ENCODE data around the gene MAN1C1.
A peak's percentile ranks its signal among the peaks of the same experiment; 100 is the strongest.

Gene MAN1C1

DNA sequence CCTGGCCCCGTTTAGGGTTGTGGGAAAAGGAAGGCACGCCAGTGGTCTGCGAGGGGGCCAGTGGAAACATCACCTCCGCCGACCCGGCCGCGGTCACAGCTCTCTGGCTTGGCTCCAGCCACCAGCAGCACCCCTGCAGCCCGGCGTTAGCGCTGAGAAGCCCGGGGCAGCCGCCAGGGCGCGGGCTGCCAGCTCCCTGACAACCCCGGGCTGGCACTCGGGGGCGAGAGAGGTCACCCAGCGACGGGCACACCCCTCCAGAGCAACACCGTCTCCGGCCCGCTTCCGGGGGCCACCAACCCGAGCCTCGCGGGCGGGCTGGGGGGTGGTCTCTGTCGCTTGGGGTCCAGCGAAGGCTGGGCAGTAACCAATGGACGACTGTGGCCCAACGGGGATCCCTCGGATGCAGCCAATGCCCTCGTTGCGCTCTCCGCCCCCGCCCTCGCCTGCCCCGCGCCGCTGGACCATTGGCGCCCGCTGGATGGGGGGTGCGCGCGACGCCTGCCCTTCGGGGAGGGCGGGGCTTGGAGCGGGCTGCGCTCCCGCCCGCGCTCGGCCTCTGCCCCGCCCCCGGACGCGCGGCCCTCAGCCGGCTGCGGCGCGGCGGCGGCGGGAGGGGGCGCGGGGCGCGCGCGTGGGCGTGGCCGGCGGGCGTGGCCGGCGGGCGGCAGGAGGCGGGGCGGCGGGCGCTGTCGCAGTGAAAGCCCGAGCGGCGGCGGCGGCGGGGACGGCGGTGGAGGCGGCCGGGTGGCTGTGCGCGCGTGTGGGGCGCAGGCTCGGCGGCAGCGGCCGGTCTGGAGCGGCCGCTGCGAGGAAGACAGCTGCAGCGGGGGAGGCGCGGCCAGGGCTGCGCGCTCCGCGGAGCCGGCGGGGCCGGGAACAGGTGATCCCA, at the start of gene MAN1C1:
Gene MAN1C1 (plus strand): TSS at position 697 of the 892 bp plus-strand sequence. CDS start 1,007 bp downstream, outside the sequence.
- peak within 1 kb of the TSS; percentile 65 for H3K4me3 ChIP-seq (ENCODE audit: low read depth, low read length)
- TF ChIP-seq, protein P1, sequence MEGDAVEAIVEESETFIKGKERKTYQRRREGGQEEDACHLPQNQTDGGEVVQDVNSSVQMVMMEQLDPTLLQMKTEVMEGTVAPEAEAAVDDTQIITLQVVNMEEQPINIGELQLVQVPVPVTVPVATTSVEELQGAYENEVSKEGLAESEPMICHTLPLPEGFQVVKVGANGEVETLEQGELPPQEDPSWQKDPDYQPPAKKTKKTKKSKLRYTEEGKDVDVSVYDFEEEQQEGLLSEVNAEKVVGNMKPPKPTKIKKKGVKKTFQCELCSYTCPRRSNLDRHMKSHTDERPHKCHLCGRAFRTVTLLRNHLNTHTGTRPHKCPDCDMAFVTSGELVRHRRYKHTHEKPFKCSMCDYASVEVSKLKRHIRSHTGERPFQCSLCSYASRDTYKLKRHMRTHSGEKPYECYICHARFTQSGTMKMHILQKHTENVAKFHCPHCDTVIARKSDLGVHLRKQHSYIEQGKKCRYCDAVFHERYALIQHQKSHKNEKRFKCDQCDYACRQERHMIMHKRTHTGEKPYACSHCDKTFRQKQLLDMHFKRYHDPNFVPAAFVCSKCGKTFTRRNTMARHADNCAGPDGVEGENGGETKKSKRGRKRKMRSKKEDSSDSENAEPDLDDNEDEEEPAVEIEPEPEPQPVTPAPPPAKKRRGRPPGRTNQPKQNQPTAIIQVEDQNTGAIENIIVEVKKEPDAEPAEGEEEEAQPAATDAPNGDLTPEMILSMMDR (IDR thresholded peaks at IDR 0.05; ENCODE audit: borderline replicate concordance, insufficient read depth, low read depth, low read length): peak; percentile 47

DNA sequence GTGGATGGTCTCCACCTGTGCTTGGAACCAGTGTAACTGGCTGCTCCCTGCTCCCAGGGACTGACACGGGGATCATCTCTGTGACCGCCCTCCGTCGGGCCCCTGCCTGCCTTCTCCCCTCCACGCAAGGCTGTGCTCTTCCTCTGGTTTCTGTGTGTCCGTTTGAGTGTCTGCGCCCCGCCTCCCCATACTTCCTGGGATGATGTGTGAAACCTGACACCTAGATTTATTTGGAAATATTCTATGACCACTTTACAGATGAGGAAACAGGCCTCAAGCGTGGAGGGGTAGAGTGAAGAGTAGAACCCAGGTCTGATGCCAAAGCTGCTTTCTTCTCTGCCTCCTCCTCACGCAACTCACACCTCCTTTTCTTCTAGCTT, 48.9 kb upstream of the MAN1C1 start:
- TF ChIP-seq, protein P1 (IDR thresholded peaks at IDR 0.05; ENCODE audit: borderline replicate concordance, insufficient read depth, low read depth, low read length): no peak
- H3K4me3 ChIP-seq (ENCODE audit: low read depth, low read length): no peak overlapping the region

DNA sequence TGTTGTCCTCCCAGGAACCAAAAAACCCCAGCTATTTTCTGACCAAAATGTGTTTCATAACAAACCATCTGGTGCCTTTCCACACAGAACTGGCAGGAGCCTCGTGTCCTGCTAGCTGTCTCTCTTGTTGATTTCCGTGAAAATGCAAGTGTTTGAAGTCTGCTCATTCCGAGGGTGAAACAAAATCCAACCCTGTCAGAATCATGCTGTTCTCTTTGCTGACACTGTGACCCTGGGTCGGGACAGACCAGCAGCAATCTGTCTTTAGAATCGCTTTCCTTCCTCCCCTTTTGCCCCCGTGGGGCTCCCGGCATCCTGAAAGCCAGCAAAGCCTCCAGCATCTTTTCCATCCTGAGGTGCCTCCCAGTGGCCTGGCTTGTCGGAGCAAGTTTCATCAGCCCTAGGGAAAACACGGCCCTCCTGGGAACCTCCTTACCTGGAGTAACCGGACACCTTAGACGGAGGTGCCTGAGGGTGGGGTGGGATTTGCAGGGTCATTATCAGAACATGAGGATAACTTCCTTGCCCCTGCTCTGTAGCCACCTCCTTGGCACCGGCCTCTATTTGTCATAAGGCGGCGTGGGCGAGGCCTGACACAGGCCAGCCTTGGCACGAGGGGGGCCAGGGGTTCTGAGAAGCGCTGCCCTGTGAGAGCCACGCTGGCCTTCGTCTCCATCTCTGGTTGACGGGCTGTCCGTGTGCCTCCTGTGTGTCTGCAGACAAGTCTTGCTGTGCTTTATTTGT, 48.3 kb upstream of the MAN1C1 start:
- TF ChIP-seq, protein P1 (IDR thresholded peaks at IDR 0.05; ENCODE audit: borderline replicate concordance, insufficient read depth, low read depth, low read length): no peak
- H3K4me3 ChIP-seq (ENCODE audit: low read depth, low read length): no peak overlapping the region

DNA sequence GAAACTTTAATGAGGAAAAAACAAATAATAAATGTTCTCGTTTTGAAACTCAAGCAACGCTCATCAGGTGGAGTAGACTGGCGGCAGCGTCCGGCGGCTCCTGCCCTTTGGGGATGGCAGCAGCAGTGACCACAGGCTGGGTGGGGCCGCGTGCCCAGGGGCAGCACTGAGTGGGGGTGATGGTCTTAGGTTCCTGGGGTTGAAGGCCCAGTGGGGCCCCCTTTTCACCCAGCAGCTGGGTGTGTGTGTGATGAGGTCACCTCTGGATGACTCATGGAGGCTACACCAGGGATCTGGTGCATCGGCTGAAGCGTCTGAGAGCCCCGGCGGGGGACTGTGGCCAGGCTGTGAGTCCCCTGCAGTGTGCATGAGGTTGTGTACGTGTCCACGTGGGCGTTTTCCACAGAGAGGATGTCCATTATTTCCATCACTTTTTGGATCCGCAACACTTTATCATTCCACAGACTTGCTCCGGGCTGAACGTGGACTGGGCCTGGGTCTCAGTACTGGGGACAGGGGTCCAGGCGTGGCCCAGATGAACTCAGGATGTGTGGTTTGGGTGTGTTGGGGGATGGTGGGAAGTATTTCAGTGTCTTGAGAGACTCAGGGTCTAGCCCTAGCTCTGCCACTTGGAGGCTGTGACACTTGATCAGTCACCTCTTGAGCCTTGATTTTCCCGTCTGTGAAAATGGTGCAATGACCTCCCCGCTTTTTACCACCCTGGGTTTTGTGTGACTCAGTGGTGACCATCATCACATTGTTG, 47.6 kb upstream of the MAN1C1 start:
- H3K4me3 ChIP-seq (ENCODE audit: low read depth, low read length): no peak overlapping the region

DNA sequence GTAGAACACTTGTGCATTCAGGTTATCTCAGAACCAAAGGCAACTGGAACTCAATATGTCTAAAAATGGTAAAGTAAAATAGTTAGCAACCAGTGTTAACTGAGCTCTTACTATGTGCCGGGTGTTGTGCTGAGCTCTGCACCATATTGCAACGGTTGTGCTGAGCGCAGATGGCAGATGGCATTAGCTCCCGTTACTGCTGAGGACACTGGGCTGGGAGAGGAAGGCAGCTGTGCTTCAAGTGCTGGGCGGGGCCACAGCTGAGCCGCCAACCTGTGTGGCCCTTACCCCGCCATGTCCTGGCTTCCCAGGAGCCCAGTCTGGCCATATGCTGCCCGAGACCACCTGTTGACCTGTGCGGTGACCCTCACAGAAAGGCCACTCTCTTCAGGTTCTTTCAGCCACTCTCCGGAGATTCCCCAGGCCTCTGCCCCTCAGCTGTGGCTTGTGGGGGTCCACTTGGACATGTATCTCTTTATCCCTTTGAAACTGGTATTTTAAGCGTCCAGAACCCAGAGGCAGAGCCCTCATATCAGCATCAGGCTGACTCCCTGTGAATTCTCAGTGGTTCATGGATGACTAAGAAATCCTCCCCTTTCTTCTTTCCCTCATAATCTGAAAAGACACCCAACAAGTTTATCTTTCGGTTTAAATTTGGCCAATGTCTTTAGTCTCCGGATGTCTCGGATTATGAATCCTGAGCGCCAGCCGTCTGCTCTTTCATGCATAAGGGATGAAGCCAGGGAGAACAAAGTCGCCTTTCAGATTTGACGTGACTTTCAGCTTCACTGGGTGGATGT, 46.8 kb upstream of the MAN1C1 start:
- TF ChIP-seq, protein P1 (IDR thresholded peaks at IDR 0.05; ENCODE audit: borderline replicate concordance, insufficient read depth, low read depth, low read length): no peak
- H3K4me3 ChIP-seq (ENCODE audit: low read depth, low read length): no peak overlapping the region

More for the DNA sequence above, 47.6 kb upstream of the MAN1C1 start:
- TF ChIP-seq, protein P1 (IDR thresholded peaks at IDR 0.05; ENCODE audit: borderline replicate concordance, insufficient read depth, low read depth, low read length): no peak

DNA sequence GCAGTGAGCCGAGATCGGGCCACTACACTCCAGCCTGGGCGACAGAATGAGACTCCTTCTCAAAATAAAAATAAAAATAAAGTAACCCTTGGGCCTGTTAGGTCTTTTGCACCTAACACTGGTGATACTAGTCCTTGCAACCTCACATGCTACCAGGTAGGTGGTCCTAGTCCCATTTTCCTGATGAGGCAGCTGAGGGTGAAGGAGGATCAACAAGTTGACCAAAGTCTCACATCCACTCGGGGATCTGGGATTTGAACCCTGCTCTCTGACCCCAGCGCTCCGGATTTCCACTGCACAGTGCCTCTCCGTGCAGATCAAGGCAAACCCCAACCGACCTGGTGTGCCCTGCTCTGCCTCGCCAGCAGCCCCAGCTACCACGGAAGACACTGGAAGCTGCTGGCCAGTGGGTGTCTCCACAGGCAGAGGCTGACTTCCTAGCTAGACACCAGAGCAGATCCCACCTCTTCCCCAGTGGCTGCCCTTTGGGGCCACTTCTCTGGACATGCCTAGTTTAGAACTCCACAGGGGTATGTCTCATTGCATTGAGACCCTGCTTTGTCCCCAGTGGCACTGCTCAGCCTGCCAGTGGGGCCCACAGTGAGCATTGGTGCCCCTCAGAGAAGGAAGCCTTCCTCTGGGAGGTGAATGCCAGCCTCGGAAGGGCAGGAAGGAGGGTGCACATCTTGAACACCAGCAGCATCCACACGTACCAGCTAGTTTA, 45.6 kb upstream of the MAN1C1 start:
- no peak overlapping the region for H3K4me3 ChIP-seq (ENCODE audit: low read depth, low read length)
- TF ChIP-seq, protein P1 (IDR thresholded peaks at IDR 0.05; ENCODE audit: borderline replicate concordance, insufficient read depth, low read depth, low read length): no peak

Data from GM12875 (cell line).